ENCODE data around the gene CRYGS.
"Not testable (repeated sequence)": the region's sequence is repeated elsewhere in the genome, so short reads cannot be mapped to it uniquely, and the experiment has no call there.

Gene CRYGS

GRCh38 chr3:186544281-186544680, at the start of gene CRYGS:
CRYGS (minus strand) TSS chr3:186544380; CDS start chr3:186544326, 54 bp downstream.
- DNase-seq, result no peak

DNA sequence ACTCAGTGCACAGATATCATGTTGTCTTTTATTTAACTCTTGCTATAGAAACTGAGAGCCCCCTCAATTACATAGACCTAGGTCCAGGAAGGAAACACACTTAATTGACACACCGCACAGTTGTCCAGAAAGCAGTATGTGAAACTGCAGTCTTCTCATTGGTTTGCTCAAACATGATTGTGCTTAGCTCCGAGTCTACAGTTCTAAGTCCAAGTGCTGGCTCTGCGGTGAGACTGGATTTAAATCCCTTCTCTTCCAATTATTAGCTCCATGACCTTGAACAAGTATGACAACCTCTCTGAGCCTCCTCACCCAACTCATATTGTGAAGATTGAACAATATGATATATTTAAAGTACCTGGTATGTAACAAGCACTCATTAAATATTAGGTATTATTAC, 49.7 kb upstream of the CRYGS start:
- no peak for DNase-seq

- no peak for DNase-seq
Measured at GRCh38 chr3:186592682-186593081, 48.5 kb upstream of the CRYGS start.

DNA sequence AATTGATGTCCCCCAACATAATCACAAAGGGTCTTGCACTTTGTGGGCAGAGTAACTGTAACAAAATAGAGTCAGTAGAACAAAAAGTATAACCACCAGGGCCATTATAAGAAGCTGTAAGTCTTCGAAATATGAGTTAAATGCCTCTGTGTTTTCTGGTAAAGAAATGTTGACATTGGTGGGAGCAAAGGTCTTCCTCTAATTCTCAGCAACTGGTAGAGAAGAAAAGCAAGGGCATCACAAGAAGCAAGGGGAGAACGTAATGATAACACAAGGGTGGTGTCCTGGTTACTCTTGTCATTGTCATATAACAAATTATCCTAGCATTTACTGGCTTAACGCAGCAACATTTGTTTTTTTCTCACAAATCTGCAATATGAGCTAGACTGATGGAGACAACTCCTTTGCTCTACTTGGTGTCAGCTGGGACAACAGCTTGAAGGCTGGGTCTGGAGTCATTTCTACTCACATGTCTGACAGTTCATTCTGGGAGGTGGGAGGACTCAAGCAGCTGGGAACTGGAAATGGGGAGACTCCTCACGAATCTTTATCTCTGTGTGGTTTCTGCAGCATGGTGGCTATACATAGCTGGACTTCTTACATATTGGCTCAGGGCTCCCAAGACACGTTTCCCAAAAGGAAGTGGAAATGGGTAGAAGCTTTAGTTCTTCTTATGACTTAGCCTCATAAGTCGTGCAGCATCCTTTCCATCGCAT, 46.6 kb upstream of the CRYGS start:
- DNase-seq, result no peak

DNA sequence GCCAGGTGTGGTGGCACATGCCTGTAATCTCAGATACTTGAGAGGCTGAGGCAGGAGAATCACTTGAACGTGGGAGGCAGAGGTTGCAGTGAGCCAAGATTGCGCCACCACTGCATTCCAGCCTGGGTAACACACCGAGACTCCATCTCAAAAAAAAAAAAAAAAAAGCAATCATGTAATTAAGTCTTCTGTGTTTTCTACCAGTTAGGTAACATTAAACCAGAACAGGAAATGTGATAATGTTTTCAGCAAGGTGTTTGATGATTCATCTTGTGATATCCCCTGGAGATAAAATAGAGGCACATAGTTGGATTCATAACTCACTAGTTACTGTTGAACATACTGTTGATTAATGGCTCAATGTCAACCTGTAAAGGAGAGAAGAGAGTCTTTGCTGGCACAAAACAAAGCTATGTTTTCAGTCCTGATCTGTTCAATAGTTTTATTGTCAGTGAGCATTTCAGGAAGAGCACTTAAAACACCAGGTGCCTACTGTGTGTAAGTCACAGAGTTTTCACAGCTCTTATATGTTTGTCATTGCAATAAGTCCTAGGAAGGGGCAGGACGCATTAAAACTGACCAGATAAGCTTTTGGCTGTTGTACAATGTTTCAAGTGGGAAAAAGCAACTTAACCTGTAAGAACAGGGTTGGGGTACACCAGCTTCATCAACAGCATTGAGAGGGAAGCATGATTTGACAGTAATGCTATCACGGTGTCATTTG, 45.8 kb upstream of the CRYGS start:
- DNase-seq, result no peak

DNA sequence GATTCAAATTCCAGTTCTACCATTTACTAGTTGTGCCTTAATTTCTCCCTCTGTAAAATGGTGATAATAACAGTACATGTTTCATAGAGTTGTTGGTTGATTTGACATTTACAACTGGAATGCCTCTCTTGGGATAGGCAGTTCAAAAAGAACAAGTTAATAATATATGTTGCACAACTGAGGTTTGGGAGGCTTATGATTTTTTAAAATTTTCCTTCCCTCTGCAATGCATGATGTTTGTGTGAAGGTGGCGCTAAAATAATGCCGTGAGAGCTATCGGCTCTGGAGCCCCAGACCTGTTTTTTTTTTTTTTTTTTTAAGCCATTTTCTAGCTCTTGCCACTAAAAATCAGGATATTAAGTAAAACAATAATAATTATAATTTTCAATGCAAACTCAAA, 44.9 kb upstream of the CRYGS start:
- DNase-seq, result peak; percentile 16

DNA sequence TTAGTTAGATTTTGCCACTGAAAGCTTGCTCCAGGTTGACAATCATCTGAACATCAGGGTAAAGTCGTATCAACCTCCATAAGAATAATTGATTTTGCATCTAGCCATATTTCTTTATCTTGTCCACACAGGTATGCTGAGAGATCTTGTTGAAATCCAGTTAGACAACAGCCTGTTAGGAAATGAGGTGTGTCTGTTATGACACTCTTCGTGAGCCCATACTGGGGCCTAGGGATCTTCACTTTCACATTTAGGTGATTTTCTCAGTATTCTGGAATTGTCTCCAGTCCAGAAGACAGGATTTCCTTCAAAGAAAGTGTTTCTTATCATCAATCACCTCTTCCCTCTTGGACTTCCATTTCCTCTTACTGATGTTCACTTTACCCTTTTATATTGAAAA, 44.5 kb upstream of the CRYGS start:
- no peak for DNase-seq

- DNase-seq, result no peak
Measured at GRCh38 chr3:186587183-186587582, 43.0 kb upstream of the CRYGS start.

GRCh38 chr3:186586245-186586644, 42.1 kb upstream of the CRYGS start:
- DNase-seq, result not testable (repeated sequence)

DNA sequence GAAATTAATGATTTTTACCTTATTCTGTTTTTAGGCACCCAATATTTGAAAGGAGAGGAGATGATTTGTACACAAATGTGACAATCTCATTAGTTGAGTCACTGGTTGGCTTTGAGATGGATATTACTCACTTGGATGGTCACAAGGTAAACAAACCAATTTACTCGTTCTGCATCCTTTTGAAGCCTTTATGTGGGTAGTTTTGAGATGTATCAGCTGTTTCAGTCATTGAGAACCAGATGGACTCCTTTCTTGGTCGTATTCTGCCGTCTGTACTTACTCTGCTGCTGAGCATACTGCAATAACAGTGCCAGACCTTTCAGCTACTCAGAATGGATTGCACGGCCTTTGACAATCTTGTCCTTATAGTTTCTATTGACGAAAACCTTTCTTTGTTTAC, 39.7 kb upstream of the CRYGS start:
- peak; percentile 85 for DNase-seq

- no peak for DNase-seq
Measured at GRCh38 chr3:186582541-186582940, 38.4 kb upstream of the CRYGS start.

DNA sequence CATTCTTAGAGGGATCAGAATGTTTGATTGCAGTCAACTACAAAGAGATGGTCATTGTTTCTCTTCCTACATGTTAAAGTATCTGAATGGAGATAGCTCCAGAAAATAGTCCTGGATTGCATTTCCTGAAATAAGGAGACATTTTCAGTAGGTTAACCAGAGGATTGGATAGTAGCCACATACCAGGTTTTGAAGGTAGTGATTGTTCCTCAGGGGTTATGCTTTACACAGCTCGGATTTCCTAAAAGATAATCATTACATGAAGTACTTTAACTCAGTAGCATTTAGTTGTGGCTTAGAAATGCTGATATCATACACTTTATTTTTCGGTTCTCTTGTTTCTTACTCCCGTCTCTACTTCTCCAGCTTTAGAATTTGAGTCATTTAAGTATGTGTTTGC, 36.6 kb upstream of the CRYGS start:
- DNase-seq, result no peak

GRCh38 chr3:186577521-186577920, 33.3 kb upstream of the CRYGS start:
- no peak for DNase-seq

DNA sequence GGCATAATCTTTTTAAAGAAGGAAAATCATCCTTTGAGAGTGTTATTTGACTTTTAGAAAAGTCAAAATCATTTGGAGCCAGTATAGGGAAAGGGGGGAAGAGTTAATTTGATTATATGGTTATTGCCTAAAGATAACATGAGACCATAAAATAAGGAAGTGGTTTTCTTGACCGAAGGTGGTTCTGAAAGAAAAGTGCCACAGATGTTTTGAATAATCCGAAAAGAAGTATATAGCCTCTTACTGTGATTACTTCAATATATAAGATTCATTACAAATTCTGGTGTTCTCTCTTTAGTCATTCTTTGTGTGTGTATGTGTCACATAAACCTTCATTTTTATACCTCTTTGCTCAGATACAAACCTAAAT, 27.4 kb upstream of the CRYGS start:
- no peak for DNase-seq

- DNase-seq, result no peak
Measured at GRCh38 chr3:186570941-186571643, 26.9 kb upstream of the CRYGS start.

- DNase-seq, result peak; percentile 100
Measured at GRCh38 chr3:186570096-186570940, 26.1 kb upstream of the CRYGS start, which contains the start of gene DNAJB11. DNAJB11 (plus strand) TSS chr3:186570720; CDS start chr3:186570898, 178 bp downstream.

DNA sequence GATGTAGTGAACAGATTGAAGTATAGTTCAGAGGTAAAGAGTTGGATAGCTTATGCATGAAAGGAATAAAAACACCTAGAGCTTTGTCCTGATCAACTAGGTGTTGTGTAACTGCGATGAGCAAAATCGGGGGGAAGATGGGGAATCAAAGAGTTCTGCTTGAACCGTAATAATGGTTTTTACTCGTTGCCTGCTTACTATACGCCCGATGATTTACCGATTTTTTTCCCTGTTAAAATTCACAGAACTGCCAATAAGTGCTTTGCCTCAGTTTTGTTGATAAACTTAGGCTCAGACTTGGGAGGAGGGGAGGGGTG, 25.6 kb upstream of the CRYGS start:
- DNase-seq, result no peak

DNA sequence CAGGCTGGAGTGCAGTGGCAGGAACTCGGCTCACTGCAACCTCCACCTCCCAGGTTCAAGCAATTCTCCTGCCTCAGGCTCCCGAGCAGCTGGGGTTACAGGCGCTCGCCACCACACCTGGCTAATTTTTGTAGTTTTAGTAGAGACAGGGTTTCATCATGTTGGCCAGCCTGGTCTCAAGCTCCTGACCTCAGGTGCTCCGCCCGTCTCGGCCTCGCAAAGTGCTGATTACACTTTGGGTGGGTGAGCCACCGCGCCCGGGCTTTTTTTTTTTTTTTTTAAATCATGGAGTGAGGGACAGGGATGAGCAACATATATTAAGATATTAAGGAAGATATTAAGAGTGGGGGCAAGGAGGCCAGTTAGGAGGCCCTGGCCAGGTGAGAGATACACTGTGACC, 25.2 kb upstream of the CRYGS start:
- not testable (repeated sequence) for DNase-seq

DNA sequence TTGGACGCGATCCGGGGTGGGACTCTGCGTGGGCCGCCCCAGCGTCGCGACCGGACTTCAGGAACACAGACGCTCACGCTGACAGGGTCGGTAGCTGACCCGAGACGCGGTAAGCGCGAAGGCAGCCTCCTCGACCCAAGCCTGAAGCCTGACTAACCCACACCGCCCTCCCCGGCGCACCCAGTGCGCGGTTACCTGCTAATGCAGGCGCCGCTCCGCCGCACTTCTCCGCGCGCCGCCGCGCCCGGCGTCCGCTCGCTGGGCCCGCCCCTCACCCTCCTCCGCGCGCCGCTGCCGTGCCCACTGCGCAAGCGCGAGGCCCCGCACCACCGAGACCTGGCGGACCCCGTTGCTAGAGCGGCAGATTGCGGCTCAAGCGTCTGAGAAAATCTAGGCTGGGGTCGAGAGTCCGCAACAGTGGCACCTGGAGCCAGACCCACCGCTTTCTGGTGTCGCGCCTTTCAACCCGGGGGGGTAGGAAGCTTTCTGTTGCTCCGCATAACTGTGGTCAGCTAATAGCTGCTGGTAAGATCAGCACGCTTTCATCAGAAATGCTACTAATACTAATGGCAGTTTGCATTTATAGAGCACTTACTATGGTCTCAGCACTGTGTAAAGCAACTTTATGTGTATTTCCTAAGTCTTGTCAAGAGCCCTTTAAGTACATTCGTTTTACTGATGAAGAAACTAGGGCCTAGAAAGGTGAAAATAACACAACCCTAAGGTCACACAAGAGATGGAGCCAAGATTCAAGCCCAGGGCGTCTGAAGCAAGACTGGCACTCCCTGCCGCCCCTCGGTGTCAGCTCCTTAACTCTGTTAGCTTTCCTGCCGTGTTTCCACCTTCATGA, 23.1 kb upstream of the CRYGS start, which contains the start of gene TBCCD1:
Gene TBCCD1, minus strand, starts transcription at position 268 of the 850 bp plus-strand sequence. CDS start 3,010 bp downstream, outside the sequence.
- DNase-seq, result peak; percentile 79

GRCh38 chr3:186566772-186567071, 22.5 kb upstream of the CRYGS start:
- peak; percentile 3 for DNase-seq

- DNase-seq, result no peak
Measured at GRCh38 chr3:186564586-186564985, 20.4 kb upstream of the CRYGS start.

DNA sequence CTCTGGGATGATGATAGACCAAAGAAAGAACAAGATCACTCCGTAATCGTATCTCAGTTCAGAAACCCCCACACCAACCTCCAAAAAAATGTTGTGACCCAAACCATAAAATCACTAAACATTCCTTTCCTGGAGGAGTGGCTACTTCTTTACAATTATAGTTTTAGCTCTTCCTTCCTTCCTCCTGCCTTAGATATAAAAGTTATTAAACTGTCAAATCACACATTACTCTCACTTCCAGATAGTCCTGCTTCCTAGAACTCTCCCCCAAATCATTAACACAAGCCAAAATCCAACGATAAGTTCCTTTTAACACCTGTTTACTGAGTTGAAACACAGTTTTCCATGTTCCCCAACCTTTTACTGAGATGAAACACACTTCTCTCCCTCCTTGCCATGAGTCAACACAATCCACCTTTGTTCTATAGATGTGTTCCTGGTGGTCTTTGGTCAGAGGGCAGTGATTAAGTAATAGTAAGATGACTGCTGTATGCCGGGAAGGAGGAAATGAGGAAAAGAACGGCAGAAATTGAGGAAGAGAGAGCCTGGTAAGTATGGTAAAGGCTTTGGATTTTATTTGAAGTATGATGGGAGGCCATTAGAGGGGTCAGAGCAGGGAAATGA, 8.3 kb upstream of the CRYGS start:
- DNase-seq, result no peak

Data from HCEC 1CT (cell line).